Left ventricle myocardium superior (tissue), 1 donor: ENCODE results near the gene VRK3. TPM values are rescaled to one million over a fixed set of nuclear protein-coding genes. Genes with fewer than 3 reads are reported as not detected.

ENCODE experiments used
- total RNA-seq: library from RNA; stranded (reverse); fragmentation: NEBNext Ultra II Directional; extraction: Animal tissue kit (Norgen Biotek cat#: 25700); gene quantifications from one replicate; pipeline ENCODE4 v1.2.1, GENCODE V29; 2021
- donor health status: DM: no; HTN: yes; CAD: no; lungs with severe emphysema.

The VRK3 gene
- total RNA-seq, 1 donor from 2014 or later = 22.8 TPM

Other genes starting within 250 kb of the VRK3 start
- 19.1 TPM for gene FUZ, start 212.1 kb downstream of the VRK3 start, total RNA-seq
- 68.5 TPM for gene MED25, start 207.1 kb downstream of the VRK3 start, total RNA-seq
- gene PTOV1, start 174.2 kb downstream of the VRK3 start, total RNA-seq = 127 TPM
- 39.1 TPM for gene PNKP, start 157.8 kb downstream of the VRK3 start, total RNA-seq
- gene AKT1S1, start 148.0 kb downstream of the VRK3 start, total RNA-seq = 41.2 TPM
- 47.7 TPM for gene TBC1D17, start 147.7 kb downstream of the VRK3 start, total RNA-seq
- gene IL4I1, start 128.5 kb downstream of the VRK3 start, total RNA-seq = not detected
- gene ATF5, start 96.2 kb downstream of the VRK3 start, total RNA-seq = 8.0 TPM
- gene NUP62, start 95.9 kb downstream of the VRK3 start, total RNA-seq = 28.4 TPM
- 0.59 TPM for gene SIGLEC11, start 64.2 kb downstream of the VRK3 start, total RNA-seq
- gene ZNF473, start 633 bp upstream of the VRK3 start, total RNA-seq = 3.6 TPM
- gene IZUMO2, start 137.9 kb upstream of the VRK3 start, total RNA-seq = not detected
- 131 TPM for gene MYH14, start 178.2 kb upstream of the VRK3 start, total RNA-seq